WERI-Rb-1 (cell line): ENCODE results near the gene BCO2.

ENCODE experiments used
- DNase-seq: peaks from one replicate; pipeline ENCODE4 v3.0.0-alpha.2; 2020
- H3K27ac ChIP-seq: fragments of 250-450 bp; sonication (Bioruptor Pico); 2 replicates; pipeline ENCODE4 v1.5.1; 2020; ENCODE audit warnings: mild to moderate bottlenecking, moderate library complexity
- H3K27me3 ChIP-seq: fragments of 250-450 bp; sonication (Bioruptor Pico); 2 replicates; pipeline ENCODE4 v1.5.1; 2021; ENCODE audit warnings: mild to moderate bottlenecking, low read depth, moderate library complexity; ENCODE audit not compliant: insufficient read depth, severe bottlenecking
- H3K36me3 ChIP-seq: fragments of 250-450 bp; sonication (Bioruptor Pico); 2 replicates; pipeline ENCODE4 v1.5.1; 2020; ENCODE audit warnings: mild to moderate bottlenecking, moderate library complexity
- H3K4me3 ChIP-seq: 2 replicates; pipeline ENCODE4 v1.5.1; 2011; ENCODE audit warnings: low read depth, mild to moderate bottlenecking, control low read depth, low read length
- H3K9me3 ChIP-seq: fragments of 250-450 bp; sonication (Bioruptor Pico); 2 replicates; pipeline ENCODE4 v1.5.1; 2021; ENCODE audit warnings: mild to moderate bottlenecking, moderate library complexity; ENCODE audit not compliant: severe bottlenecking
- TF ChIP-seq, protein P1 (sequence below): IDR thresholded peaks from 2 replicates; pipeline ENCODE4 v1.5.1; 2011; ENCODE audit warnings: low read depth, mild to moderate bottlenecking, control low read depth, inconsistent platforms, low read length

The BCO2 gene

DNA sequence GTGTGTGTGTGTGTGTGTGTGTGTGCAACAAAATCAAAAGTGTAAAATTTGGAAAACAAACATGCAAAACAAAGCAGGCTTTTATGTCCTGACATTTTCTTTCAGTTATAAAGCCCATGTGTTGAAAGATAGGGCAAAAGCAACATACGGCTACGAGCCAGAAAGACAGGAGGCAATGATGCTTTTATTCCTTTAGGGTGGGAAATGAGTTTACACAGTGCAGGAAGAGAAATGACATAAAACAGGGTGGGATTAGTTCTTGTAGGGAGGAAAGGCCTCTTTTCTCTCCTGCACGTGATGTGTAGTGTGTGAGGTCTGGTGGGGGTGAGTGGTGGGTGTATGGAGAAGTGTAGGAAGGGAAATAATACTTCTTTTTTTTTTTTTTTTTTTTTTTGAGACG is 40.8 kb upstream of the BCO2 start:
- no peaks in the 10 kb centered on the region for H3K36me3 ChIP-seq
- TF ChIP-seq, protein P1, sequence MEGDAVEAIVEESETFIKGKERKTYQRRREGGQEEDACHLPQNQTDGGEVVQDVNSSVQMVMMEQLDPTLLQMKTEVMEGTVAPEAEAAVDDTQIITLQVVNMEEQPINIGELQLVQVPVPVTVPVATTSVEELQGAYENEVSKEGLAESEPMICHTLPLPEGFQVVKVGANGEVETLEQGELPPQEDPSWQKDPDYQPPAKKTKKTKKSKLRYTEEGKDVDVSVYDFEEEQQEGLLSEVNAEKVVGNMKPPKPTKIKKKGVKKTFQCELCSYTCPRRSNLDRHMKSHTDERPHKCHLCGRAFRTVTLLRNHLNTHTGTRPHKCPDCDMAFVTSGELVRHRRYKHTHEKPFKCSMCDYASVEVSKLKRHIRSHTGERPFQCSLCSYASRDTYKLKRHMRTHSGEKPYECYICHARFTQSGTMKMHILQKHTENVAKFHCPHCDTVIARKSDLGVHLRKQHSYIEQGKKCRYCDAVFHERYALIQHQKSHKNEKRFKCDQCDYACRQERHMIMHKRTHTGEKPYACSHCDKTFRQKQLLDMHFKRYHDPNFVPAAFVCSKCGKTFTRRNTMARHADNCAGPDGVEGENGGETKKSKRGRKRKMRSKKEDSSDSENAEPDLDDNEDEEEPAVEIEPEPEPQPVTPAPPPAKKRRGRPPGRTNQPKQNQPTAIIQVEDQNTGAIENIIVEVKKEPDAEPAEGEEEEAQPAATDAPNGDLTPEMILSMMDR, result no peak
- H3K27ac ChIP-seq, result no peak overlapping the region
- DNase-seq, result no peak
- no peaks in the 10 kb centered on the region for H3K27me3 ChIP-seq
- no peak overlapping the region for H3K4me3 ChIP-seq
- H3K9me3 ChIP-seq, result no peaks in the 10 kb centered on the region

DNA sequence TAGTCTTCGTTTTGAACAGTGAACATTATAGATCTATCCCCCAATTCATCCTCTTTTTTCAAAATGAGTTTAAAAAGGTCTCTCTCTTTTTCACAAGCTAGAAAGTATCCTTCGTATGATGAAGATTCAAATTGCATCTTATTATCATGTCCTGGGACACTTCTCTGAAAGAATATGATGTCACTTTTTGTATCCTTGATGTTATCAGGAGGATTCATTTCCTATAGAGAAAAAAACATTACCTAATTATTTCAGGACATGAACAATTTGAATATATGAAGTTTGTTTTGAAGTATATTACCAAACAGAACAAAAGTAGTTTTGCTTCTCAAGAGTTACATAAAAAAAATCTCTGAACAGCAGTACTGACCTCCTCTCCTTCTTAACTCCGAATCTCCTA is 31.7 kb upstream of the BCO2 start:
- TF ChIP-seq, protein P1, result no peak
- Histone ChIP-seq H3K4me3 (no peak overlapping the region), H3K36me3 (no peaks in the 10 kb centered on the region), H3K27ac (no peak overlapping the region), H3K27me3 (no peaks in the 10 kb centered on the region), H3K9me3 (no peaks in the 10 kb centered on the region)
- DNase-seq, result no peak

DNA sequence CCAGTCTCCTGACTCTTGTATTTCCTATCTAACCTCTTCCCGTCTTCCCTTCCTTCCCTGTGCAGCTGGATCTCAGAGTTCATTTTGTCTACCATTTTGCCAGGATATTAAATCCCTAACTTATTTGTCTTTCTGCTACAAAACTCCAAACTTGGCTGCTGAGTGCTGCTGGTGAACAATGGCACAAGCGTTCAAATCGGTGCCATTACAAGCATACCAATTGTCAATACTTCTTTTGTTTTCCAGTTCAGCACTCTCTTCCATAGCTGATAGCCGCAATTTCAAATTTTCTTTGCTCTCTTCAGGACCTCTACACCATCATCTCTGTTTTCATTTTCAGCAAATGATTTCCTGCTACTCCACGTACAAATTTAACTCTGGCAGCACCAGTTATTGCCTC is 24.8 kb upstream of the BCO2 start:
- no peaks in the 10 kb centered on the region for H3K9me3 ChIP-seq
- TF ChIP-seq, protein P1, result no peak
- H3K4me3 ChIP-seq, result no peak overlapping the region
- H3K36me3 ChIP-seq, result no peaks in the 10 kb centered on the region
- no peaks in the 10 kb centered on the region for H3K27me3 ChIP-seq
- DNase-seq, result no peak
- no peak overlapping the region for H3K27ac ChIP-seq

DNA sequence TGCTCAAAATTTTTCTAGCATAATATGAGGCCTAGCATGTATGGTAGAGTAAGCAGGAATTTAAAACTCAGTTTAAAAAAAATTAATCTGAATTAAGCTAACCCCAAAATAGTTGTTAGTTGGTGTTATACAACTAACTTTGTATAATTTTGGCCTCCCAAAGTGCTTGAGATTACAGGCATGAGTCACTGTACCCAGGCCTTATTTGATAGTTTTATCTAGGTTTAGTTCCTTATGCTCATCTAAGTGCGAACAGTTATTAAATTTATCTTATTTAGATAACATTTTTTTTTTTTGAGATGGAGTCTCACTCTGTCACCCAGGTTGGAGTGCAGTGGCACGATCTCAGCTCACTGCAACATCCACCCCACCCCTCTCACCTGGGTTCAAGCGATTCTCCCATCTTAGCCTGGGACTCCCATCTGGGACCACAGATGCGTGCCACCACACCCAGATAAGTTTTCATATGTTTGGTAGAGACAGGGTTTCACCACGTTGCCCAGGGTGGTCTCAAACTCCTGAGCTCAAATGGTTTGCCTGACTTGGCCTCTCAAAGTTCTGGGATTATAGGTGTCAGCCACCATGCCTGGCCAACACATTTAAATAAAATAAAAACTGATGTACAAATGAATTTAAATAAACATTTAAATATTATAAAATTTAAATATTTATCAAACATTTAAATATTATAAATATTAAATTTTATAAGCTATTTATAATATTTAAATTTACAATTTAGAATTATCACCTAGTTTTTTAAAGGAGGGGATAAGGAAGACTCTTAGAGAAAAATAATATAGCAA is 19.0 kb upstream of the BCO2 start:
- TF ChIP-seq, protein P1, result no peak
- DNase-seq, result no peak
- H3K36me3 ChIP-seq, result no peaks in the 10 kb centered on the region
- no peaks in the 10 kb centered on the region for H3K9me3 ChIP-seq
- H3K4me3 ChIP-seq, result no peak overlapping the region
- H3K27me3 ChIP-seq, result no peaks in the 10 kb centered on the region
- no peak overlapping the region for H3K27ac ChIP-seq

DNA sequence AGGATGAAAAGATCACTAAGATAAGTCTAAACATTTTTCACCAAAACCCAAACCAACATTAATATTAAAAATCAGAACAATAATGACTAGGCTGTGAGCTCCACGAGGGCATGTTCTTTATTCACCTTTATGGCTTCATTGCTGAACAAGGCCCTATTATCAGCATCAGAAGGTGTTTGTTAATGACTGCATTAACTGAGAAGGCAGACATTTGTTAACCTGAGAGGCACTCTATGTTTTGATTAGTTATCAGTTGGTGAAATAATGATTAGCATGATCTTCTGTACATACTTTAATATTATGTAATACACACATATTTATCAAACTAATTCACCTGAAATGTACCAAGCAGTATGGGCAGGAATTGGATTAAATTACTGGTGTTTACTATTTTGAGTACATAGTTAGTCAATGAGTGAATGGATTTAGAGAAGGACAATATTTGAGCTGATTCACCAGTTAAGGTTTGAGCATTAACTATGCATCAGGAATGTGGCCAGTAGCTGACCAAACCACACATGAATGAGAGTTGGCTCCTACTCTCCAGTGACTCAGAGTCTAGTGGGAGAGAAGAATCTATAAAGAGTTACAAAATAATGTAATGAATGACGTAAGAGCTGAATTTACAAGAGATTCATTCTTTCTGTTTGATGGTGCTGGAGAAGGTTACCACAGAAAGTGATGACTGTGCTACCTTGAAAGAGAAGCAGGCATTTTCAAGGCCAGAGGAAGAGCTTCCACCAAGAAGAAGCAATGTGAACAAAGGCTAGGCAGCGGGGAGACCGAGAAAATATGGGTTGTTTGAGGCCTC is 18.2 kb upstream of the BCO2 start:
- H3K4me3 ChIP-seq, result no peak overlapping the region
- no peak overlapping the region for H3K27ac ChIP-seq
- DNase-seq, result no peak
- H3K27me3 ChIP-seq, result no peaks in the 10 kb centered on the region
- H3K36me3 ChIP-seq, result no peaks in the 10 kb centered on the region
- TF ChIP-seq, protein P1, result no peak
- H3K9me3 ChIP-seq, result no peaks in the 10 kb centered on the region
